Osteocyte (in vitro differentiated cells): ENCODE results near the gene HYPK. TPM values are rescaled to one million over a fixed set of nuclear protein-coding genes. Genes with fewer than 3 reads are reported as not detected.

Experiments
- DNase-seq: peaks from one replicate; pipeline ENCODE4 v3.0.0; 2021; ENCODE audit warnings: mixed read lengths; ENCODE audit not compliant: unreplicated experiment; ENCODE audit errors: extremely low spot score
- H3K27ac Mint-ChIP-seq: one replicate; pipeline ENCODE4 v1.8.0; 2021; ENCODE audit warnings: mild to moderate bottlenecking, mixed read lengths; ENCODE audit not compliant: unreplicated experiment
- H3K27me3 Mint-ChIP-seq: one replicate; pipeline ENCODE4 v1.8.0; 2021; ENCODE audit warnings: mixed read lengths; ENCODE audit not compliant: unreplicated experiment
- H3K36me3 Mint-ChIP-seq: one replicate; pipeline ENCODE4 v1.8.0; 2021; ENCODE audit warnings: mixed read lengths; ENCODE audit not compliant: unreplicated experiment
- H3K4me1 Mint-ChIP-seq: one replicate; pipeline ENCODE4 v1.8.0; 2021; ENCODE audit warnings: mixed read lengths; ENCODE audit not compliant: unreplicated experiment
- H3K4me3 Mint-ChIP-seq: one replicate; pipeline ENCODE4 v1.8.0; 2021; ENCODE audit warnings: mild to moderate bottlenecking, moderate library complexity, mixed read lengths; ENCODE audit not compliant: unreplicated experiment
- H3K9me3 Mint-ChIP-seq: one replicate; pipeline ENCODE4 v1.8.0; 2021; ENCODE audit warnings: mixed read lengths; ENCODE audit not compliant: unreplicated experiment
- microRNA-seq: library from miRNA; unstranded; fragments of <30 nt; microRNA quantifications from one replicate; pipeline ENCODE4 v1.1.0, GENCODE V29; 2020; ENCODE audit not compliant: unreplicated experiment
- total RNA-seq: library from RNA; stranded (reverse); gene quantifications from 2 replicates; pipeline ENCODE4 v1.2.1, GENCODE V29; 2021
- TF ChIP-seq, protein P1 (sequence below): fragments of 200-600 bp; sonication (generic); IDR thresholded peaks from 2 replicates; pipeline ENCODE4 v1.5.0; 2021; ENCODE audit warnings: antibody characterized with exemption, mild to moderate bottlenecking, moderate library complexity

HYPK gene
- total RNA-seq, 1 donor from 2014 or later = 14.0 TPM

DNA sequence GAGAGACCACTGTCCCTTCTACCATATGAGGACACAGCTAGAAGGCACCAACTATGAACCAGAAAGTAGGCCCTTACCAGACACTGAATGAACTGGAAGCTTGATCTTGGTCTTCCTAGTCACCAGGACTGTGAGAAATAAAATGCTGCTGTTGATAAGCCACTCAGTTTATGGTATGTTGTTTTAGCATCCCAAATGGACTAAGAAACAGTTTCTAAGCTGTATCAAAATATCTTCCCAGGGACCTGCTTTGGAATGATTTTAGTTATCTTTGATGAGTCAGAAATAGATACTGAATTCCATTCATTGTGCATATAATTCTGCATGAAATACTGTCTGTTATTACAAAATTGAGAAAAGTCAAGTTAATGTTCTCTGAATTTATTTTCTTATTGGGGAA, 45.0 kb downstream of the HYPK start:
- H3K27ac Mint-ChIP-seq = no peak overlapping the region
- DNase-seq = no peak
- TF ChIP-seq, protein P1, sequence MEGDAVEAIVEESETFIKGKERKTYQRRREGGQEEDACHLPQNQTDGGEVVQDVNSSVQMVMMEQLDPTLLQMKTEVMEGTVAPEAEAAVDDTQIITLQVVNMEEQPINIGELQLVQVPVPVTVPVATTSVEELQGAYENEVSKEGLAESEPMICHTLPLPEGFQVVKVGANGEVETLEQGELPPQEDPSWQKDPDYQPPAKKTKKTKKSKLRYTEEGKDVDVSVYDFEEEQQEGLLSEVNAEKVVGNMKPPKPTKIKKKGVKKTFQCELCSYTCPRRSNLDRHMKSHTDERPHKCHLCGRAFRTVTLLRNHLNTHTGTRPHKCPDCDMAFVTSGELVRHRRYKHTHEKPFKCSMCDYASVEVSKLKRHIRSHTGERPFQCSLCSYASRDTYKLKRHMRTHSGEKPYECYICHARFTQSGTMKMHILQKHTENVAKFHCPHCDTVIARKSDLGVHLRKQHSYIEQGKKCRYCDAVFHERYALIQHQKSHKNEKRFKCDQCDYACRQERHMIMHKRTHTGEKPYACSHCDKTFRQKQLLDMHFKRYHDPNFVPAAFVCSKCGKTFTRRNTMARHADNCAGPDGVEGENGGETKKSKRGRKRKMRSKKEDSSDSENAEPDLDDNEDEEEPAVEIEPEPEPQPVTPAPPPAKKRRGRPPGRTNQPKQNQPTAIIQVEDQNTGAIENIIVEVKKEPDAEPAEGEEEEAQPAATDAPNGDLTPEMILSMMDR = no peak
- peaks cover 7% of the 10 kb centered on the region for H3K36me3 Mint-ChIP-seq
- no peaks in the 10 kb centered on the region for H3K9me3 Mint-ChIP-seq
- H3K4me3 Mint-ChIP-seq = no peak overlapping the region
- H3K4me1 Mint-ChIP-seq = peaks cover 2% of the 10 kb centered on the region
- no peaks in the 10 kb centered on the region for H3K27me3 Mint-ChIP-seq

- Mint-ChIP-seq H3K27ac (no peak overlapping the region), H3K9me3 (no peaks in the 10 kb centered on the region), H3K36me3 (peaks cover 4% of the 10 kb centered on the region), H3K4me1 (no peaks in the 10 kb centered on the region), H3K27me3 (no peaks in the 10 kb centered on the region), H3K4me3 (no peak overlapping the region)
- TF ChIP-seq, protein P1 = no peak
- DNase-seq = no peak
Observed at GRCh38 chr15:43851251-43851650, 50.9 kb downstream of the HYPK start.

- H3K27ac Mint-ChIP-seq = no peak overlapping the region
- TF ChIP-seq, protein P1 = no peak
- H3K4me3 Mint-ChIP-seq = no peak overlapping the region
- no peaks in the 10 kb centered on the region for H3K4me1 Mint-ChIP-seq
- H3K36me3 Mint-ChIP-seq = peaks cover 4% of the 10 kb centered on the region
- DNase-seq = no peak
- H3K9me3 Mint-ChIP-seq = no peaks in the 10 kb centered on the region
- H3K27me3 Mint-ChIP-seq = no peaks in the 10 kb centered on the region
Observed at GRCh38 chr15:43852607-43853006, 52.2 kb downstream of the HYPK start.

Small RNA genes within 50 kb of the gene (microRNA-seq; reads per million reads assigned to microRNA genes)
- gene MIR1282 = not detected

Other genes with a start within 250 kb of the HYPK start
- gene PPIP5K1, start 210.4 kb upstream of the HYPK start, total RNA-seq = 26.1 and 34.5 TPM in 2 replicates
- gene CKMT1B, start 206.6 kb upstream of the HYPK start, total RNA-seq = not detected in 2 replicates
- 0.30 and 0.34 TPM in 2 replicates for gene STRC, start 181.8 kb upstream of the HYPK start, total RNA-seq
- gene CATSPER2, start 151.8 kb upstream of the HYPK start, total RNA-seq = 3.1 and 3.3 TPM in 2 replicates
- not detected in 2 replicates for gene CKMT1A, start 106.7 kb upstream of the HYPK start, total RNA-seq
- gene PDIA3, start 54.2 kb upstream of the HYPK start, total RNA-seq = 496 and 527 TPM in 2 replicates
- 1.6 and 2.3 TPM in 2 replicates for gene ELL3, start 23.6 kb upstream of the HYPK start, total RNA-seq
- 1,268 and 1,325 TPM in 2 replicates for gene SERF2, start 8.3 kb upstream of the HYPK start, total RNA-seq
- gene SERINC4, start 379 bp upstream of the HYPK start, total RNA-seq = not detected in 2 replicates
- gene MFAP1, start 24.1 kb downstream of the HYPK start, total RNA-seq = 29.6 and 30.2 TPM in 2 replicates
- gene WDR76, start 26.4 kb downstream of the HYPK start, total RNA-seq = 6.0 and 7.6 TPM in 2 replicates